Activated T-helper 1 cell treated with Interleukin-2 at 50 U/mL for 16 hours (primary cell): Measurements from ENCODE around the gene PMEPA1.

ENCODE experiments used
- DNase-seq: peaks from one replicate; pipeline ENCODE4 v3.0.0-alpha.2; 2020; ENCODE audit warnings: low read depth

The PMEPA1 gene

GRCh38 chr20:57609086-57609841 lies 100.6 kb downstream of the PMEPA1 start:
- DNase-seq = no peak

GRCh38 chr20:57608516-57608915 lies 101.3 kb downstream of the PMEPA1 start:
- DNase-seq = no peak

GRCh38 chr20:57605878-57606277 lies 103.9 kb downstream of the PMEPA1 start:
- no peak for DNase-seq

GRCh38 chr20:57605045-57605444 lies 104.8 kb downstream of the PMEPA1 start:
- DNase-seq = no peak

GRCh38 chr20:57603120-57603519 lies 106.7 kb downstream of the PMEPA1 start:
- no peak for DNase-seq

GRCh38 chr20:57601737-57602136 lies 108.1 kb downstream of the PMEPA1 start:
- no peak for DNase-seq

- no peak for DNase-seq
These were observed 108.6 kb downstream of the PMEPA1 start for GRCh38 chr20:57601211-57601570.

GRCh38 chr20:57600320-57601210 lies 109.2 kb downstream of the PMEPA1 start:
- DNase-seq = no peak

- no peak for DNase-seq
These were observed 111.3 kb downstream of the PMEPA1 start for GRCh38 chr20:57598491-57598890.
